Trophoblast cell (in vitro differentiated cells and primary cell): ENCODE measurements around the gene DYNLT1.
"Not testable (repeated sequence)": the region's sequence is repeated elsewhere in the genome, so short reads cannot be mapped to it uniquely, and the experiment has no call there.

ENCODE experiments used
- DNase-seq, 2 donors: peaks; one replicate each; pipeline ENCODE4 v3.0.0-alpha.2; 2016
- H2AFZ ChIP-seq: 2 replicates; pipeline ENCODE4 v1.6.1; 2013; ENCODE audit warnings: low read length, moderate library complexity, mild to moderate bottlenecking; ENCODE audit not compliant: insufficient read depth, poor library complexity
- H2AK5ac ChIP-seq: 2 replicates; pipeline ENCODE4 v1.6.1; 2013; ENCODE audit warnings: mild to moderate bottlenecking, low read length
- H2BK120ac ChIP-seq: 2 replicates; pipeline ENCODE4 v1.6.1; 2013; ENCODE audit warnings: low read length, mild to moderate bottlenecking, moderate library complexity; ENCODE audit not compliant: insufficient read depth, poor library complexity
- H2BK12ac ChIP-seq: 2 replicates; pipeline ENCODE4 v1.6.1; 2013; ENCODE audit warnings: mild to moderate bottlenecking, low read length, moderate library complexity
- H2BK5ac ChIP-seq: 2 replicates; pipeline ENCODE4 v1.6.1; 2013; ENCODE audit warnings: low read length, low read depth, moderate library complexity, mild to moderate bottlenecking; ENCODE audit not compliant: poor library complexity
- H3K14ac ChIP-seq: 2 replicates; pipeline ENCODE4 v1.6.1; 2013; ENCODE audit warnings: mild to moderate bottlenecking, low read length
- H3K18ac ChIP-seq: 2 replicates; pipeline ENCODE4 v1.6.1; 2013; ENCODE audit warnings: mild to moderate bottlenecking, low read length
- H3K23ac ChIP-seq: 2 replicates; pipeline ENCODE4 v1.6.1; 2013; ENCODE audit warnings: low read length
- H3K27ac ChIP-seq: 2 replicates; pipeline ENCODE4 v1.5.1; 2013; ENCODE audit warnings: low read depth, mild to moderate bottlenecking, inconsistent platforms, low read length, moderate library complexity
- H3K27me3 ChIP-seq: 2 replicates; pipeline ENCODE4 v1.6.1; 2013; ENCODE audit warnings: inconsistent platforms, mild to moderate bottlenecking, low read length, moderate library complexity; ENCODE audit not compliant: insufficient read depth
- H3K36me3 ChIP-seq, 2 experiments: 1 replicate in 1 of 2; 2 replicates in 1 of 2; pipeline ENCODE4 v1.6.1; 2013; ENCODE audit warnings: low read length in 2 of 2, mild to moderate bottlenecking in 2 of 2, moderate library complexity in 1 of 2; ENCODE audit not compliant: insufficient read depth in 2 of 2, control insufficient read depth in 1 of 2
- H3K4ac ChIP-seq: 2 replicates; pipeline ENCODE4 v1.6.1; 2013; ENCODE audit warnings: low read depth, mild to moderate bottlenecking, low read length, moderate library complexity
- H3K4me1 ChIP-seq, 2 experiments: 1 replicate in 1 of 2; 2 replicates in 1 of 2; pipeline ENCODE4 v1.6.1; 2013; ENCODE audit warnings: low read length in 2 of 2, mild to moderate bottlenecking in 2 of 2, moderate library complexity in 1 of 2; ENCODE audit not compliant: insufficient read depth in 2 of 2, control insufficient read depth in 1 of 2
- H3K4me2 ChIP-seq: 2 replicates; pipeline ENCODE4 v1.6.1; 2013; ENCODE audit warnings: inconsistent platforms, mild to moderate bottlenecking, low read length, moderate library complexity
- H3K4me3 ChIP-seq: 2 replicates; pipeline ENCODE4 v1.5.1; 2013; ENCODE audit warnings: mild to moderate bottlenecking, low read depth, low read length, inconsistent platforms
- H3K79me1 ChIP-seq: one replicate; pipeline ENCODE4 v1.6.1; 2013; ENCODE audit warnings: low read length
- H3K79me2 ChIP-seq: 2 replicates; pipeline ENCODE4 v1.6.1; 2013; ENCODE audit warnings: low read length, mild to moderate bottlenecking; ENCODE audit not compliant: control insufficient read depth, insufficient read depth, poor library complexity
- H3K9ac ChIP-seq: 2 replicates; pipeline ENCODE4 v1.6.1; 2013; ENCODE audit warnings: mild to moderate bottlenecking, low read length
- H3K9me3 ChIP-seq: 2 replicates; pipeline ENCODE4 v1.6.1; 2013; ENCODE audit warnings: low read depth, mild to moderate bottlenecking, control low read depth, inconsistent platforms, low read length; ENCODE audit not compliant: insufficient read depth
- H4K12ac ChIP-seq: 2 replicates; pipeline ENCODE4 v1.6.1; 2013; ENCODE audit warnings: low read depth, mild to moderate bottlenecking, low read length, moderate library complexity
- H4K8ac ChIP-seq: 2 replicates; pipeline ENCODE4 v1.6.1; 2013; ENCODE audit warnings: low read depth, mild to moderate bottlenecking, low read length, moderate library complexity
- H4K91ac ChIP-seq: one replicate; pipeline ENCODE4 v1.6.1; 2013; ENCODE audit warnings: low read depth, mild to moderate bottlenecking, low read length, moderate library complexity
- WGBS: extraction: QIAGEN DNeasy Blood & Tissue Kit; methylation state at CpG from one replicate; pipeline ENCODE4 v1.1.7; 2013; ENCODE audit warnings: missing lambda C conversion rate; ENCODE audit not compliant: insufficient read length, insufficient coverage; ENCODE audit errors: extremely low coverage; 5-methylcytosine and 5-hydroxymethylcytosine counted together

DYNLT1 gene

DNA sequence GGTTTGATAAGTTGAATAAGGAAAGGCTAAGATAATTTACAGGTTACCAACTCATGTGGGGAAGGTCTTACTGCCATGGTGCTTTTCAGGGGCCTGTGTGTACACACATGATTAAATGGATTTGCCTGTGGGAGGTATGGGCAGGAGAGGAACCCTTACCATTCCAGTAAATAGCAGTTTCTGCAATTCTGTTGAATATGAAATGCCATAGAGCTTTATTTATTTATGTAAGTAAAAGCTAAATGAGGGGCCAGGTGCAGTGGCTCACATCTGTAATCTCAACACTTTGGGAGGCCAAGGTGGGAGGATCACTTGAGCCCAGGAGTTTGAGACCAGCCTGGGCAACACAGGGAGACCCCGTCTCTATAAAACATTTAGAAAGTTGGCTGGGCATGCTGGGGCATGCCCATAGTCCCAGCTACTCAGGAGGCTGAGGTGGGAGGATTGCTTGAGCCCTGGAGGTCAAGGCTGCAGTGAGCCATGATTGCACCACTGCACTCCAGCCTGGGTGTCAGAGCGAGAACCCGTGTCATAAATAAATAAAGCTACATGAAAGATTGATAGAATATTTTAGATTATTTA is 11.9 kb downstream of the DYNLT1 start:
- H2BK5ac ChIP-seq, H2AK5ac ChIP-seq, H2BK120ac ChIP-seq, H3K4me2 ChIP-seq, H3K9ac ChIP-seq, H2AFZ ChIP-seq, H3K18ac ChIP-seq, H3K4me1 ChIP-seq, H3K9me3 ChIP-seq, H3K79me2 ChIP-seq, H4K8ac ChIP-seq, DNase-seq, H4K12ac ChIP-seq, H3K4me3 ChIP-seq, H3K23ac ChIP-seq, H3K4ac ChIP-seq, H3K27me3 ChIP-seq, H2BK12ac ChIP-seq, H3K79me1 ChIP-seq, H3K27ac ChIP-seq, H3K14ac ChIP-seq: not testable (repeated sequence)
- peak overlapping the region; percentile 12 for H4K91ac ChIP-seq
- WGBS, result no CpG with 5 or more reads among the region's 3 CpGs
- peaks cover 39 to 49% of the 10 kb centered on the region in 2 experiments for H3K36me3 ChIP-seq

- Histone ChIP-seq H3K23ac (no peak overlapping the region), H4K91ac (peak overlapping the region; percentile 8), H3K4ac (no peak overlapping the region), H3K4me1 (peaks cover 0 to 4% of the 10 kb centered on the region in 2 experiments), H3K18ac (no peak overlapping the region), H3K9me3 (no peaks in the 10 kb centered on the region), H3K4me2 (no peak overlapping the region), H2BK120ac (no peak overlapping the region), H2AK5ac (no peak overlapping the region), H3K27me3 (no peaks in the 10 kb centered on the region), H2AFZ (no peak overlapping the region), H3K27ac (no peak overlapping the region), H4K12ac (no peak overlapping the region), H3K9ac (no peak overlapping the region), H3K36me3 (peaks cover 44 to 52% of the 10 kb centered on the region in 2 experiments), H3K79me1 (peaks cover 2% of the 10 kb centered on the region), H2BK5ac (no peak overlapping the region), H2BK12ac (peak overlapping the region; percentile 8), H3K14ac (no peak overlapping the region), H4K8ac (no peak overlapping the region), H3K79me2 (no peaks in the 10 kb centered on the region), H3K4me3 (no peak overlapping the region)
- no CpG with 5 or more reads among the region's 19 CpGs for WGBS
- peak in 1 of 2 donors; percentile 19 for DNase-seq
These were observed 12.6 kb downstream of the DYNLT1 start for GRCh38 chr6:158631678-158632537.

- DNase-seq, result no peak
- no peak overlapping the region for H4K91ac ChIP-seq
- H3K79me2 ChIP-seq, result no peaks in the 10 kb centered on the region
- no peak overlapping the region for H3K23ac ChIP-seq
- no peak overlapping the region for H4K8ac ChIP-seq
- no peak overlapping the region for H2AFZ ChIP-seq
- no peak overlapping the region for H3K14ac ChIP-seq
- H3K9me3 ChIP-seq, result no peaks in the 10 kb centered on the region
- no peak overlapping the region for H3K4ac ChIP-seq
- H3K4me1 ChIP-seq, result peaks cover 0 to 4% of the 10 kb centered on the region in 2 experiments
- no peak overlapping the region for H2BK12ac ChIP-seq
- no peak overlapping the region for H2BK5ac ChIP-seq
- H4K12ac ChIP-seq, result no peak overlapping the region
- WGBS, result no CpG with 5 or more reads among the region's 19 CpGs
- no peak overlapping the region for H3K18ac ChIP-seq
- H2BK120ac ChIP-seq, result no peak overlapping the region
- no peak overlapping the region for H3K4me2 ChIP-seq
- peaks cover 43 to 54% of the 10 kb centered on the region in 2 experiments for H3K36me3 ChIP-seq
- H3K27ac ChIP-seq, result peak overlapping the region; percentile 3
- no peak overlapping the region for H3K9ac ChIP-seq
- H3K27me3 ChIP-seq, result no peaks in the 10 kb centered on the region
- peaks cover 2% of the 10 kb centered on the region for H3K79me1 ChIP-seq
- H2AK5ac ChIP-seq, result no peak overlapping the region
- no peak overlapping the region for H3K4me3 ChIP-seq
These were observed 13.5 kb downstream of the DYNLT1 start for GRCh38 chr6:158630938-158631616.

DNA sequence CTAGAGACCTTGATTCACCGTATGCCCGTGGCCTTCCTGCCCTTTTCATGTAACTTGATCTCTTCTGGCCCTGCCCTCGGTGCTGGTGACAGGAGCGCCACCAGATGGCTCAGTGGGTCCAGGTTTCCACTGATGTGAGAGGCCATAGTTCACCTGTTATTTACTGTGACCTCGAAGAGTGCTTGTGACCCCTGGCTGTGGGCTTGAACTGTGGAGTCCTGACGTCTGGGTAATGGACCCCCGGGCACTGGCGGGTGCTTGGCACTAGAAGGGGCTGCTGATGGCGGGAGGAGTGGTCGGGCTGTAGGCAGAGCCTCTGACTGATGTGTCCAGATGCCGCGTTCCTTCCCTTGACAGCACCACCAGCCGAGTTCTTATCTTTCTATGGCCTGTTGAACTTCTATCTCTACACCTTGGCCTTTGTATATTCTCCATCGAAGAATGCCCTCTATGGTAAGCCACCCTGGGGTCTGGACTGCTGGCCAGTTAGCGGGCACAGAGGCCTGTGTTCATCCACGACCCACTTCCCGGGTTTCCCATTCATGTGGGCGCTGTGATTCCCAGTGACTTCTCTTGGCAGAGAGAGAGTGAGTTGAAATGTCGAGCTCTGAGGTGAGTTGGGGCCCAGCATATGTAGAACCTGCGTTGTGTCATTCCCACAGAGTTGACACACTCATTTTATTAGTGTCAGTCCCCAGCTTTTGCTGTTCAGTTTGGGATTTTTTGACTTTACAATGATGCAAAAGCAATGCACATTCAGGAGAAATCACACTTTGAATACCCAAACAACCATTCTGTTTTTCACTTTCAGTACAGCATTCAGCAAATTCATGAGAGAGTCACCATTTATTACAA is 14.9 kb downstream of the DYNLT1 start:
- Histone ChIP-seq H3K4me2 (no peak overlapping the region), H3K23ac (no peak overlapping the region), H2AK5ac (no peak overlapping the region), H3K18ac (no peak overlapping the region), H3K79me2 (no peaks in the 10 kb centered on the region), H4K91ac (no peak overlapping the region), H3K9ac (no peak overlapping the region), H3K27me3 (no peaks in the 10 kb centered on the region), H3K4ac (no peak overlapping the region), H2BK12ac (no peak overlapping the region), H3K27ac (no peak overlapping the region), H4K12ac (no peak overlapping the region), H3K4me1 (peaks cover 0 to 4% of the 10 kb centered on the region in 2 experiments), H4K8ac (no peak overlapping the region), H3K4me3 (no peak overlapping the region), H2BK5ac (no peak overlapping the region), H3K36me3 (peaks cover 48 to 57% of the 10 kb centered on the region in 2 experiments), H2AFZ (no peak overlapping the region), H3K14ac (no peak overlapping the region), H3K9me3 (no peaks in the 10 kb centered on the region), H3K79me1 (peaks cover 2% of the 10 kb centered on the region), H2BK120ac (no peak overlapping the region)
- no CpG with 5 or more reads among the region's 20 CpGs for WGBS
- peak in 1 of 2 donors; percentile 42 for DNase-seq
